ENCODE results near the gene ARL4C.

Gene ARL4C

DNA sequence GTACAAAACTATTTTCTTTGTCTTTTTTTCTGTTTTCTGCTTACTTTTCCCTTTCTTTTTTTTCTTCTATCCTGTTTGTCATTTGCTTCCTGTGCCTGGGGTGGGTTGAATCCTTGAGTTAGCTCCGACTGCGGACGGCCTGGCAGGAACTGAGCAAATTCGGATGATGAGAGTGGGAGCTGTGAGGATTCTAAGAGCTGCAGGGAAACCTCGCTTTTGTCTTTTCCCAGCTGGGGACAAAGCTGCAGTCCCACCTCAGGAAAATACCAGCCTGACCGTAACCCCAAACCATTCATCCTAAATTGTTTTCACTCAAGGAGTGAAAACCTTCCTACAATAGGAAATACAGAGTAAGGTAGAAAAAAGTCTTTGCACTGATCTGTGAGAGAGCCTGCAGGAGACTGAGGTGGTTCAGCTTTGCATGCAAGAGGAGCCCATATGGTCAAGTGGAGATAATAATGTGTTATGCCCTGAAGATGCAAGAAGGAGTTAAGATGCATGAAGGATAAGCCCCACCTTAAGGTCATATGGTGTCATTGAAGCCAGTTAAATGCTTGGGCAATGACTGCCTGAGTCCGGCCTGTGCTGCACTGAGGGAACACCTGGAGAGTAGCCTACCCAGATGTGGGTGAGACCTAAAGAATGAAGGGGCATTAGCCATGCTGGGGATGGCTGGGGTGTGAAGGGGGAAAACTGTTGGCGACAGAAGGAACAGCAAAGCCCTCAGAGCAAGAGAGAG lies 31.7 kb upstream of the ARL4C start:
- TF ChIP-seq POU2F2 (IDR thresholded peaks at IDR 0.05; ENCODE audit: low read depth, low read length) (no peak), POLR2AphosphoS5 (IDR thresholded peaks at IDR 0.05; ENCODE audit: low read depth, low read length) (no peak), PAX5 (IDR thresholded peaks at IDR 0.05; ENCODE audit: insufficient read depth, low read length, severe bottlenecking) (no peak), POLR2A (IDR thresholded peaks at IDR 0.05; ENCODE audit: low read depth, low read length) (no peak), SPI1 (IDR thresholded peaks at IDR 0.05; ENCODE audit: low read depth, low read length) (no peak), TAF1 (IDR thresholded peaks at IDR 0.05; ENCODE audit: low read depth, low read length) (no peak)
- DNase-seq (ENCODE audit: insufficient read length, low spot score) = no peak
- FAIRE-seq = no peak

DNA sequence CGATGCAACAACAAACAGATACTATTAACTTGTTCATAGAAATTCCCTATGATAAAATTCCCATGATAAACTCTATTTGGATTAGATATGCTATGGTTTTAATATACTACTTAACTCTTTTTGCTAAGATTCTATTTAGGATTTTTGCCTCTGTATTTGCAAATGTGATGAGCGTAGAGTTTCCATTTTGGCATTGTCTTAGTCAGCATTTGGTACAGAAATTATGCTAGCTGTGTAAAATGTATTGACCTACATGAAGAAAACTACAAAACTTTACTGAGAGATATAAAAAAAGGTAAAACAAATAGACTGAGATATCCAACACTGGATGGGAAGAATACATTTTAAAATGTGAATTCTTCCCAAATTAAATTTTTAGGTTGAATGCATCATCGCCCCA lies 29.8 kb upstream of the ARL4C start:
- TF ChIP-seq TAF1 (IDR thresholded peaks at IDR 0.05; ENCODE audit: low read depth, low read length) (no peak), POU2F2 (IDR thresholded peaks at IDR 0.05; ENCODE audit: low read depth, low read length) (no peak), PAX5 (IDR thresholded peaks at IDR 0.05; ENCODE audit: insufficient read depth, low read length, severe bottlenecking) (no peak), POLR2A (IDR thresholded peaks at IDR 0.05; ENCODE audit: low read depth, low read length) (no peak), SPI1 (IDR thresholded peaks at IDR 0.05; ENCODE audit: low read depth, low read length) (no peak), POLR2AphosphoS5 (IDR thresholded peaks at IDR 0.05; ENCODE audit: low read depth, low read length) (no peak)
- no peak for FAIRE-seq
- DNase-seq (ENCODE audit: insufficient read length, low spot score) = no peak

DNA sequence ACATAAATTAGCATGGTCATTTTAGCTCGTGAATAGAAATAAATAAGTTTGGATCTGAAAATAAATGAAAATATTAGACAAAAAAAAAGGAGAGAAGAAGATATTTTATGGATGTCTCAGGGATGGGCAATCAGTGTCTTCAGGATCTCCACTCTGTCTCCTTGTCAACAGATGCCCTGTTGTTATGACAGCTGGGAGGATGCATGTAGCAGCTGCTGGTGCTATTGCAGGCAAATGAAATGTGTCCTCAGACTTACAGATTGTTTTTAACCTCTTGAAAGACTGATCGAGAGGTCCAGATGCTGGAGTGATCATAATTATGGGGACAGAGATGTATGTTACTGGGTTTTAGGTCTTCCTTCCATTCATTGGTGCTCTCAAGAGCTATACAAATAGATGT lies 24.7 kb upstream of the ARL4C start:
- FAIRE-seq (no peak), DNase-seq (ENCODE audit: insufficient read length, low spot score) (no peak)
- no peak for TF ChIP-seq TAF1 (IDR thresholded peaks at IDR 0.05; ENCODE audit: low read depth, low read length)
- TF ChIP-seq PAX5 (IDR thresholded peaks at IDR 0.05; ENCODE audit: insufficient read depth, low read length, severe bottlenecking) = no peak
- no peak for TF ChIP-seq POLR2AphosphoS5 (IDR thresholded peaks at IDR 0.05; ENCODE audit: low read depth, low read length)
- no peak for TF ChIP-seq SPI1 (IDR thresholded peaks at IDR 0.05; ENCODE audit: low read depth, low read length)
- TF ChIP-seq POLR2A (IDR thresholded peaks at IDR 0.05; ENCODE audit: low read depth, low read length) = no peak

DNA sequence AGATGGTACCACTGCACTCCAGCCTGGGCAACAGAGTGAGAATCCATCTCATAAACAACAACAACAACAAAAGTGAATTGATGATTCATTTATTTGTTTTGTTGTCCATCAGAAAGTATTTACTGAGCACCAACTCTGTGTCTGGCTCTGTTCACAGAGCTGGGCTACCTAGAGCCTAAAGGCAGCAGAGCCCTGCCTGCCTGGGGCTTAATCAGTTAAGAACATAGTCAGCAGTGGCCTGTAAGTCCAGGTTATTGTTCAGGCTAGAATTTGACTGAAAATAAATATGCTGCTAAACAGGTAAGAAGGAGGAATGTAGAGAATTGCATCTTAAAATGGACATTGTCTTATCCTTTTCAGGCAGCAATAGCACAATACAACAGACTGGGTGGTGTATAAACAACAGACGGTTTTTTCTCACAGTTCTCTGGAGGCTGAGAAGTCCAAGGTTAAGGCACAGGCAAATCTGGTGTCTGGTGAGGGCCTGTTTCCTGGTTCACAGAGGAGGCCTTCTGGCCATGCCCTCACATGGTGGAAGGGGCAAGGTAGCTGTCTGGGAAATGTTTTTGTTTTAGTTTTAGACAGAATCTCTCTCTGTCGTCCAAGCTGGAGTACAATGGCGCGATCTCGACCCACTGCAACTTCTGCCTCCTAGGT lies 22.2 kb upstream of the ARL4C start:
- FAIRE-seq = no peak
- TF ChIP-seq SPI1 (IDR thresholded peaks at IDR 0.05; ENCODE audit: low read depth, low read length) = no peak
- TF ChIP-seq POLR2AphosphoS5 (IDR thresholded peaks at IDR 0.05; ENCODE audit: low read depth, low read length) = no peak
- TF ChIP-seq POLR2A (IDR thresholded peaks at IDR 0.05; ENCODE audit: low read depth, low read length) = no peak
- TF ChIP-seq PAX5 (IDR thresholded peaks at IDR 0.05; ENCODE audit: insufficient read depth, low read length, severe bottlenecking) = no peak
- TF ChIP-seq POU2F2 (IDR thresholded peaks at IDR 0.05; ENCODE audit: low read depth, low read length) = no peak
- no peak for TF ChIP-seq TAF1 (IDR thresholded peaks at IDR 0.05; ENCODE audit: low read depth, low read length)
- no peak for DNase-seq (ENCODE audit: insufficient read length, low spot score)

DNA sequence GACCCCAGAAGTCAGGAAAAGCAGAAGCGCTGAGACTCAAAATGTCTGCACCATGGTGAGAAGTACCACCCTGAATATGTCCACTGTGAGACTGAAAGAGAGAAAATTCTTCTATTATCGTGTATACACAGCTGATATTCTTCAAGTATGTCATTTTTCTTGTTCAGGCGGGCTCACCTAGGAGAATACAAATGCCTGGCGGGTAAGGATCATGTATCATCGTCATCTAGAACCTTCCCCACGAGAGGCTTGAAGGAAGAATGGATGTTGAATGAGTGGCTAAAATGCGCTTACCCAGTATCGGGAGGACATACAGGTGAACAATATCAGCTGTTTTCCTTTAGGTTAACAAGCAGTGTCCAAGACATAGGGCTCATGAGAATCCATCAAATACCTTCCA lies 21.1 kb upstream of the ARL4C start:
- DNase-seq (ENCODE audit: insufficient read length, low spot score) (no peak), FAIRE-seq (no peak)
- TF ChIP-seq POLR2AphosphoS5 (IDR thresholded peaks at IDR 0.05; ENCODE audit: low read depth, low read length) = no peak
- TF ChIP-seq TAF1 (IDR thresholded peaks at IDR 0.05; ENCODE audit: low read depth, low read length) = no peak
- TF ChIP-seq POLR2A (IDR thresholded peaks at IDR 0.05; ENCODE audit: low read depth, low read length) = no peak
- no peak for TF ChIP-seq POU2F2 (IDR thresholded peaks at IDR 0.05; ENCODE audit: low read depth, low read length)
- no peak for TF ChIP-seq SPI1 (IDR thresholded peaks at IDR 0.05; ENCODE audit: low read depth, low read length)
- TF ChIP-seq PAX5 (IDR thresholded peaks at IDR 0.05; ENCODE audit: insufficient read depth, low read length, severe bottlenecking) = no peak

DNA sequence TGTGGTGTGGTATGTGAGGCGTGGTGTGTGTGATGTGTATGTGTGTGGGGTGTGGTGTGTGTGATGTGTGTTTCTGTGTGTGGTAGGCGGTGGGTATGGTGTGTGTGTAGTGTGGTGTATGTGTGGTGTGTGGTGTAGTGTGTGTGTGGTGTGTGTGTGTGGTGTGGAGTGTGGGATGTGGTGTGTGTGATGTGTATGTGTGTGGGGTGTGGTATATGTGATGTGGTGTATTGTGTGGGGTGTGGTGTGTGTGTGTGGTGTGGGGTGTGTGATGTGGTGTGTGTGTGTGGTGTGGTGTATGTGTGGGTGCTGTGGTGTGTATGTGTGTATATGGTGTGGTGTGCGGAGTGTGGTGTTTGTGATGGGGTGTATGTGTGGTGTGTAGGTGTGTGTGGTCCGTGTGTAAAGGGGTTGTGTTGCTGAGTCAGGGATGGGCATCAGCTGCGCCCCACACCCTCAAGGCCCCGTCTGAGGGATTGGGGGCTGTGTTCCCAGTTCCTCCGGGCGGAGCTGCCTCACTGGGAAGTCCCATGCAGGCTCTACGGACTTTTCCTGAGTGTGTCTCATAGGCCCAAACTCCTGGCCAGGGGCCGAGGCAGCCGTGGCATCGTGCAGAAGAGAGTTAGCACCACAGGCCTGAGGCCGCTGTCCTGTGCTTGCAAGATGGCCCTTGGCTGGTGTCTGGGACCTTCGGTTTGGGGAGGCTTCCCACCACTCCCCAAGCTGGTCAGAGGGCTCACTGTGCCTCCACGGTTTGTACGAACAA lies 18.2 kb upstream of the ARL4C start:
- TF ChIP-seq TAF1 (IDR thresholded peaks at IDR 0.05; ENCODE audit: low read depth, low read length) = no peak
- no peak for TF ChIP-seq POLR2AphosphoS5 (IDR thresholded peaks at IDR 0.05; ENCODE audit: low read depth, low read length)
- no peak for TF ChIP-seq POLR2A (IDR thresholded peaks at IDR 0.05; ENCODE audit: low read depth, low read length)
- TF ChIP-seq PAX5 (IDR thresholded peaks at IDR 0.05; ENCODE audit: insufficient read depth, low read length, severe bottlenecking) = no peak
- TF ChIP-seq POU2F2 (IDR thresholded peaks at IDR 0.05; ENCODE audit: low read depth, low read length) = no peak
- no peak for TF ChIP-seq SPI1 (IDR thresholded peaks at IDR 0.05; ENCODE audit: low read depth, low read length)
- FAIRE-seq (no peak), DNase-seq (ENCODE audit: insufficient read length, low spot score) (no peak)

DNA sequence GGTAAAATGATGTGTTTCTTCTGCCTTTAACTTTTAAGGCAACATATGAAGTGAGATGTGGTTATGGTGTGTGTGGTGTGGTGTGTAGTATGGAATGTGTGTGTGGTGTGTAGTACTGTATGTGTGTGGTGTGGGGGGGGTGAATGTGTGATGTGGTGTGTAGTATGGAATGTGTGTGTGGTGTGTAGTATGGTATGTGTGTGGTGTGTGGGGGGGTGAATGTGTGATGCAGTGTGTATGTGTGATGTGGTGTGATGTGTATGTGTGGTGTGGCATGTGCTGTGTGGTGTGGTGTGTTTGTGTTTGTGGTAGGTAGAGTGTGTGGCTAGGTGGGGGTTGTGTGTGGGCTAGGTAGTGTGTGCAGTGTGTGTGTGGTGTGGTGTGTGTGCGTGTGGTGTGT lies 17.2 kb upstream of the ARL4C start:
- FAIRE-seq = no peak
- TF ChIP-seq POLR2AphosphoS5 (IDR thresholded peaks at IDR 0.05; ENCODE audit: low read depth, low read length) (no peak), TAF1 (IDR thresholded peaks at IDR 0.05; ENCODE audit: low read depth, low read length) (no peak), SPI1 (IDR thresholded peaks at IDR 0.05; ENCODE audit: low read depth, low read length) (no peak), POU2F2 (IDR thresholded peaks at IDR 0.05; ENCODE audit: low read depth, low read length) (no peak), PAX5 (IDR thresholded peaks at IDR 0.05; ENCODE audit: insufficient read depth, low read length, severe bottlenecking) (no peak), POLR2A (IDR thresholded peaks at IDR 0.05; ENCODE audit: low read depth, low read length) (no peak)

DNA sequence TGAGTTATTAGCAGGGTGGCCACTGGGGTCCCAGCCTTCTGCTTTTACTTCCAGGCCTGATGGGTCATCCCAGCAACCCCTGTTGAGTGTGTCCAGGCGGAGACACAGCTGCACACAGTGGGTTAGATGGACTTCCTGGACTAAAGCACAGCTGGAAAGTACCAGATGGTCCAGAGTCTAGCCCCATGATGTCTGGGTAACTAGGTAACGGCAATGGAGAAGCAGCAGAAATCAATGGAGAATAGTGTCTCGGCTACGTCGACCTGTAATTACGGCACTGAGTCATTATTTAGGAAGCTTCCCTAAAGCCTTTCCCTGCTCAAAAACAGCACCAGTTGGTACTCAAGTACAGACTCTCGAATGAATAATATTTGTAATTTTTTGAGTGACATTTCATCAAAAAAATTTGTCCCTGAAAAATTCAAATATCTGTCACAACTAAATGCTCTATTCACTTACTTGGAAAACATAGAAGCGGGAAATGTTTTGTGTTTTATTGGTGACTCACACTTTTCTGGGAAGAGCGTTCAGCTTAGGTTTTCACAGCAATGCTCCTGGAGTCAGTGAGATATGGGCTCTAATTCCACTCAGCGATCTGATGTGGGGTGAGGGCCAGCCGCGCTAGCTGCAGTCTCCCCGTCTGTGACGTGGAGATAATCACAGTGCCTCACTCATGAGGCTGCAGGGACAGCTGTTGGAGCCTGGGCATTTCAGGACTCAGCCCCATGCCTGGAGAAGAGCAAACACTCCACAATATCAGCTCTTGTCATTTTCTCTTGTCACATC lies 16.2 kb upstream of the ARL4C start:
- FAIRE-seq (no peak), DNase-seq (ENCODE audit: insufficient read length, low spot score) (no peak)

More for the DNA sequence above, 17.2 kb upstream of the ARL4C start:
- DNase-seq (ENCODE audit: insufficient read length, low spot score) = no peak

More for the DNA sequence above, 16.2 kb upstream of the ARL4C start:
- no peak for TF ChIP-seq TAF1 (IDR thresholded peaks at IDR 0.05; ENCODE audit: low read depth, low read length)
- no peak for TF ChIP-seq POU2F2 (IDR thresholded peaks at IDR 0.05; ENCODE audit: low read depth, low read length)
- TF ChIP-seq SPI1 (IDR thresholded peaks at IDR 0.05; ENCODE audit: low read depth, low read length) = no peak
- TF ChIP-seq POLR2AphosphoS5 (IDR thresholded peaks at IDR 0.05; ENCODE audit: low read depth, low read length) = no peak
- TF ChIP-seq PAX5 (IDR thresholded peaks at IDR 0.05; ENCODE audit: insufficient read depth, low read length, severe bottlenecking) = no peak
- TF ChIP-seq POLR2A (IDR thresholded peaks at IDR 0.05; ENCODE audit: low read depth, low read length) = no peak
